Erythroblast (primary cell): ENCODE data around the gene PPM1J.
A peak's percentile ranks its signal among the peaks of the same experiment; 100 is the strongest.

ENCODE experiments used
- DNase-seq, 2 experiments: peaks; one replicate each; lab custom pipeline; 2025; lab: John Stamatoyannopoulos, UW
- GATA1 ChIP-seq: IDR thresholded peaks from 2 replicates; pipeline ENCODE4 v1.6.1; 2011; ENCODE audit warnings: low read depth, mild to moderate bottlenecking, control low read depth, low read length, moderate library complexity
- POLR2A ChIP-seq: IDR thresholded peaks from 2 replicates; pipeline ENCODE4 v1.6.1; 2011; ENCODE audit warnings: mild to moderate bottlenecking, low read length

The PPM1J gene

GRCh38 chr1:112703706-112704105 is 11.4 kb downstream of the PPM1J start:
- no peak for DNase-seq
- TF ChIP-seq GATA1: no peak
- no peak for TF ChIP-seq POLR2A

- TF ChIP-seq GATA1: no peak
- no peak for TF ChIP-seq POLR2A
- no peak for DNase-seq
Measured at GRCh38 chr1:112702420-112703261, 12.5 kb downstream of the PPM1J start.

- TF ChIP-seq GATA1 (no peak), POLR2A (no peak)
- DNase-seq: no peak
Measured at GRCh38 chr1:112702067-112702395, 13.1 kb downstream of the PPM1J start.

- TF ChIP-seq POLR2A: no peak
- no peak for TF ChIP-seq GATA1
- DNase-seq: no peak
Measured at GRCh38 chr1:112701227-112702066, 13.7 kb downstream of the PPM1J start.

GRCh38 chr1:112700290-112701226 is 14.6 kb downstream of the PPM1J start:
- peak; percentile 95 to 98 for DNase-seq
- TF ChIP-seq POLR2A (no peak), GATA1 (no peak)

GRCh38 chr1:112699425-112700144 is 15.5 kb downstream of the PPM1J start:
- no peak for TF ChIP-seq POLR2A
- no peak for TF ChIP-seq GATA1
- no peak for DNase-seq

- TF ChIP-seq POLR2A (no peak), GATA1 (no peak)
Measured at GRCh38 chr1:112698366-112699310, 16.5 kb downstream of the PPM1J start.

GRCh38 chr1:112697781-112698201 is 17.3 kb downstream of the PPM1J start:
- TF ChIP-seq POLR2A (no peak), GATA1 (no peak)
- no peak for DNase-seq

More at GRCh38 chr1:112698366-112699310, 16.5 kb downstream of the PPM1J start:
- DNase-seq: peak; percentile 78 to 79

- TF ChIP-seq POLR2A (no peak), GATA1 (no peak)
- peak; percentile 55 to 63 for DNase-seq
Measured at GRCh38 chr1:112696578-112697314, 18.4 kb downstream of the PPM1J start.

- DNase-seq: no peak
Measured at GRCh38 chr1:112695276-112695675, 19.9 kb downstream of the PPM1J start.

GRCh38 chr1:112694363-112694929 is 20.7 kb downstream of the PPM1J start:
- no peak for TF ChIP-seq GATA1
- no peak for DNase-seq

More at GRCh38 chr1:112695276-112695675, 19.9 kb downstream of the PPM1J start:
- TF ChIP-seq GATA1: no peak
- no peak for TF ChIP-seq POLR2A
